GM19452 (cell line): ENCODE results near the gene LDHB.
"Not testable (repeated sequence)": the region's sequence is repeated elsewhere in the genome, so short reads cannot be mapped to it uniquely, and the experiment has no call there.

Experiments used
- ATAC-seq: cut with Tn5 transposase; IDR thresholded peaks from one replicate; pipeline ENCODE4 v1.9.1; 2021; ENCODE audit not compliant: unreplicated experiment

Gene LDHB

DNA sequence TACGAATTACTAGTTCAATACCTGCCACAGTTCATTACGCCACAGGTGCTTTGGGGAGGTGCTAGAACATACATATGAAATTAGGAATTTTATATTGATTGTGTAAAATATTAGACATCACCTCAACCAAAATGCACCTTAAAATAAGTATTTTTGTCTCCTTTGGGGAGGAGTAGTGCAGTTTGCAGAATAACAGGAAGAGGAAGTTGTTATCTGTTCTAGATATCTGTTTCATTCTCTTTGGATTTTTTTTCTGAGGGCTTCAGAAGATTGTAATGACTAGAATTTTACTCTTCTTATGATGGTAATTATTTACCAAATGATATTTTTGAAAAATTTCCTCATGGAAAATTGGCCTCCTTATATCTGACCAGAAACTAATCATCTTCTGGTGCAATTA lies 43.1 kb downstream of the LDHB start:
- no peak for ATAC-seq

DNA sequence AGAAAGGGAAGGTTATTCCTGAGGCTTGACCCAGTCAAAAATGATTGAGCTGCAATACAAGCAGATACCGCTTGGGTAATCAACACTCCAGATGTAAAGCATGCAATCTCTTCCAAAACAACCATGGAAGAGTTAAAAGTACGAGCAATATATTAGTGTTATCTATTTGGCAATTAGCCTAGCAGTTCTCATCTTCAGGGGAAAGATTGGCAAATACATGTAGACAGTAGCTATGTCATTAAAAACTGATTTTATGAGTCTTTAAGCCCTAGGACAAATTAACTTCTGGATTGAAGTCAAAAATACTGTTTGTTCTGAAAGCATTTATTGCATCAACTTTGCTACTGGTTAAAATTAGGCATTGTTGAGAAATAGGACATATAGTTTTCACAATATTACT lies 43.7 kb downstream of the LDHB start:
- ATAC-seq, result no peak

DNA sequence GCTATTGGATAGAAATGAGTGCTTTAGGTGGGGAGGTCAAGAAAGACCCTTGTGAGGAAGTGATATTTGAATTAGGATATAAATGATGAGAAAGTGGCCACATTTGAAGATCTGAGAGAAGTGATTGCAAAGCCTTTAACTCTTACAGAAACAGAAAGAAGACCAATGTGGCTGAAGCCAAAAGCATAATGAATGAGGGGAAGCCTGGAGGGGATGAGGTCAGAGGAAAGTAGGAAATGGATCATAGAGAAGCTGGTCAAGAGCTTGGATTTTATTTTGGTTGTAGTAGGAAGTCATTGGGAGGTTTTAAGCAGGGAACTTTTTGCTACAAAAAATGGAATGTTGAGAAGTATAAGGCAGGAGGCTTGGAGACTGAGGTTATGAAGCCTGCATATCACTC lies 49.4 kb downstream of the LDHB start:
- no peak for ATAC-seq

DNA sequence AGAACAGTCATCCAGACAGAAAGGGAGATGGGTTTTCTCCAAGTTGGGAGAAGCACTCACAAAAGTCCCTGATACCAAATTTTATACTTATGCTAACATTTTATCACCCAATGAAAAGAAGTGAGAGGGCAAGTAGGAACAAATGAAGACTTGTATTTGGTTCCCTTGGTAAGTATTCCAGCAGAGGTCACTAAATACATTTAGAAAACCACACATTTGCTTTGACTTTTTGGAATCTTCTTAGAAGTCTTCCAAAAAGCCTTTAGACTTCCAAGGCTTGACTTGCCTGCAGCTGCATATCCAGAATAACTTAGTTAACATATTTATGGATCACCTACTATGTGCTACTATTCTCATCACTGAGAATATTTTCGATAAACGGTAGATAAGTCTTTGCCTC lies 49.9 kb downstream of the LDHB start:
- ATAC-seq, result no peak

DNA sequence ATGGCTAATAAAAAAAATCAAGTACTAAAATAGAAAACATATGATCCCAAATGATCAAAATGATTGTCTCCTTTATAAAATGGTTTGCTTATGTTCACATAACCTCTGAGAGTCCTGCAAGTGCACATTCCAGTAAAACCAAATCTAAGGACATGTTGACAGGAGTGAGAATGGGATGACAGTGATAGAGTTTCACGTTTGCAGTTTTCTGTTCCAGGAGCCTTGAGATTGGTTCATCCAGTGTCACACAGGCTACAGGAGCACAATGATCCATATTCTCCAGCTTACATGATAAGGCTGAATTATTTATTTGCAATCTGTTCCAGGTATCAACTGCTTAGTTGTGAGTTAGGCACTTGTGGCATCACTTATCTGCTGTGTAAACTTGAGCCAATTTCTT lies 51.5 kb downstream of the LDHB start:
- ATAC-seq, result no peak

DNA sequence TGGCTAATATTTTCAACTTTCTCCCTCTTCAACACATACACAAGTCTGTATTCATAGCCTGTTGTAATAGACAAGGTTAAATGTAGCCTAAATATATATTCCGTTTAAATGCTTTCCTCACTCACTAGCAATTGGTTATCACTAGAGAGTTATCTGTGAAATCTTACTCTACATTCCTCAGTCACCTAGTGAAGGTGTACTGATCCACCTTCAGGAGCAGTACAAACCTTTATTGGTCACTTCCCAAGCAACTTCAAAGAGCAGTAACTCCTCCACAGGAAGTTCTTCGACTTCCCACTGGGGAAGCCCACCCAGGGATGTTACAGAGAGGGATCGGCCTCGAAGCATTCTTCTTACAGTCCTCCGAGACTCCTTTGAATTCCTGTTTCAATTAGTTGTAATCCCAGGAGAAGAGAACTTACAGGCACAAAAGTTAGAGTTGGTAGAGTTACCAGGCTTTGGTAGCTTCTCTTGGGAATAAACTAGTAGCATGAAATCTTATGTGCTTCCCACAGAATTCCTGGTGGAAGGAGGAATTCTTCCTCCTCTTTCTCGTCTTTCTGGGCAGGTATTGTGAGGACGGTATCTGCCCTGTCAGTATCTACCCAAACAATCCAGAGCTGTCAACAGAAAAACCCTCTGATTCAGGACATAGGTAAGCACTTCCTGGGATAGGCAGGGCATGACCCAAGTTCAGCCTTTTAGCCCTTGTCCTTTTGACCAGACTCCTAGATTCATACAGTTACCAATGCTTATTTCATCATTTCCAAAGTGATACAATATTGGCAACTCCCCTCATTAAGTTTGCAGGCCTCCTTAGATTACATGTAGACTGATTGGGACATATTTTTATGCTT lies 53.2 kb downstream of the LDHB start, which contains the start of gene GYS2:
Gene GYS2 (minus strand): TSS at position 603 of the 857 bp plus-strand sequence. CDS start 255 bp downstream, at position 348.
- no peak for ATAC-seq

DNA sequence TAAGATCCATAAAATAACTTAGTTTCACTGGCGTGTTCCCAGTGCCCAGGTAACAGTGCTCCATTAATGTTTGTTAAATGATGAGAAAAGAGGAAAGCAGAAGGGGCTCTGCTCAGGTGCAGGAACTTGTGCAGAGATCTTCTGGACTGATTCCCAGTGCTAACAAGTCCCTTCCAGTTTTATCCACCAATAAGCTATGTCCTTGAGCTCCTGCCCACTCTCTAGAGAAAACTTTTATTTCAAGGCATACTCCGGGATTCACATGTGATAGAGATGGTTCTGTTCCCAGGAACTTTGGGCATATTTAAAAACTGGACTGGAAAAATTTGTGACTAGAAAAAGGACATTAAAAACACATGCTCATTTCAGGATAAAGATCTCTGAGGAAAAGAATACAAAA lies 54.9 kb downstream of the LDHB start:
- no peak for ATAC-seq

DNA sequence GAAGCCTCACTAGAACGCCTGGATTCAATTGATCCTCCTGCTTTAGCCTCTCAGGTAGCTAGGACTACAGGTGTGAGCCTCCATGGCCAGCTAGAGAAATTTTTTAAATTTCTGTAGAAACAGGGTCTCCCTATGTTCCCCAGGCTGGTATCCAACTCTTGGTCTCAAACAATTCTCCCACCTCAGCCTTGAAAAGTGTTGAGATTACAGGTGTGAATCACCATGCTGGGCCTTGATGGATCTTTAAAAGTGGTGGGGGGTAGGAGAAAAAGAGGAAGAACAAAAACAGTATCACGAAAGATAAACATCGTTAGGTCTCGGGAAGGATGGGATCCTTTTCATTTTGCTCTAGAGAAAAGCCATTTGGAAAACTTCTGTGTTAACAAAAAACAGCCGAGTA lies 57.4 kb downstream of the LDHB start:
- ATAC-seq, result no peak

DNA sequence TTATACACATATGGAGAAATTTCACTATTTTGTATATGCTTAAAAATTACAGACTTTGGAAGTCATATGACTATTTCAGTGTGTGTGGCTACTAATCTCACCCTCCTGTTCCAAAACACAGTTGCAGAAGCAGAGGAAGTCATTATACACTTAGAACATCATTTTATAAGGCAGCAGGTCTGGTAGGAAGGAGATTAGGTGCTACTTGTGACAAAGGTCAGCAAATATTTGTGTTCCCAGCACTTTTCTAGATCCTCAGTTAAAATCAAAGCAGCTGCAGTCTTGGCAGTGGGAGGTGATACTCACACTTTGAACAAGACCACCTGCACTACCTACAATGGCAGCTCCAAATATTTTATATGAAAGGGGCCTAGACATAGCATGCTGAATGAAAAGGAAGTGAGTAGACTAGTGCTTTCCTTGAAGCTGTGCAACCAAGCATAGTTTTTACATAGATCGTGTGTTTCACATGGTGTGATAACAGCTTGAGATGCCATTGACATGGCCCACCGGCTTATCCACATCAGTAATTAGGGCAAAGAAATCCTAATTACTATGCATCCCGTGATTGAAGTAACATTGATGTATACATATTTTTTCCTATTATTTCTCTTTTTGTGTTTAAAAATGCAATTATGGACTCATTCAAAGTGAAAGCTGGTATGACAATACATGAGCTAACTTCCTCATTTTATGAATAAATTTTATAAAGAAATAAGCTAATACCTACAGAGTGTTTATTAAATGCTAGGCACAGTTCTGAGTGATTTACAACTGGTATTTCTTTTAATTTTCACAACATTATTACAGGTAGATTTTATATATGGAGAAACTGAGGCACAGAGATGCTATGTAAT lies 58.3 kb downstream of the LDHB start:
- ATAC-seq, result no peak

DNA sequence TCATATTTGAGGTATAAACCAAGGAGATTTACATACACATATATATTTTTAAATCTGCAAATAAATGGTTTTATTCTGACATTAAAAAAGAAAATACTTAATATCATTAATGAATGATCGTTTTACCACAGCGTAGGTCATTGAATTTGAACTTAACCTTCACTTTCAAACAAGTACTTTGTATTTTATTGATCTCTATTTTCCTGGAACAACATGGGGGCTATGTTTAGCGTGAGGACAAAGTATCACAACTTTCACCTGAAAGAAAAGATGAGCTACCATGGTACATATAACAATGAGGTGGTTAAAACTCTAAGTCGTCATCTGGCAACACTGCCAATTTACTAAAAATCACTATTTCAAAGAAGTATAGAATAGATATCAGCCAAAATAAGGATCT lies 59.0 kb downstream of the LDHB start:
- no peak for ATAC-seq

DNA sequence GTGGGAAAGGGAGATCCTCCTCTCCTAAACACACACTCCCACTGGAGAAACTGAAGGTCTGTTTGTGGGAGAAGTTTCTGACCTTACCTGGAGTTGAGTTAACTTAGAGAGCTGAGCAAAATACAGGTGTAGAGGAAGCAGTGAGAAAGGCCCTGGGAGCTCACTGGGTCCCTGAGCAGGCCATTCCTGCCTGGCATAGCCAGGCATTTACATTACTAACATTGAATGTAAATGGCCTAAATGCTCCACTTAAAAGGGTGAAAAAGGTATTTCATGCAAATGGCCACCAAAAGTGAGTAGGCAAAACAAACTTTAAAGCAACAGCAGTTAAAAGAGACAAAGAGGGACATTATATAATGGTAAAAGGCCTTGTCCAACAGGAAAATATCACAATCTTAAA lies 62.3 kb downstream of the LDHB start:
- not testable (repeated sequence) for ATAC-seq

DNA sequence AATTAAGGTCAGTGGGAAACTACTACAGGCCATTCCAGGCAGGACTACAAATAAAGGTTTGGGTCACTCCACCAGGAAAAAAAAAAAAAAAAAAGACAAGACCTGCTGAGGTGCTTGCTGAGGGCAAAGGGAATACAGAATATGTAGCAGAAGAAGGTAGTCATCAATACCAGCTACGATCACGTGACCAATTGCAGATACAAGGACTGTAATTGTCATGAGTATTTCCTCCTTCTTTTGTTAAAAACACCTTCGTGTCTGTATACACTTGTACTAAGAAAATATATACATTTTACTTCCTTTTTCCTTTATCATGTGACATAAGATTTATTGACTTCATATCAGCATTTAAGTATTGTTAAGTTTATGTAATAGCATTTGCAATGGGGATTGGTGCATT lies 72.2 kb downstream of the LDHB start:
- no peak for ATAC-seq
